ENCODE data around the gene LLGL2.

LLGL2 gene

GRCh38 chr17:75525806-75526554, 483 bp downstream of the LLGL2 start:
- DNase-seq: no peak

DNA sequence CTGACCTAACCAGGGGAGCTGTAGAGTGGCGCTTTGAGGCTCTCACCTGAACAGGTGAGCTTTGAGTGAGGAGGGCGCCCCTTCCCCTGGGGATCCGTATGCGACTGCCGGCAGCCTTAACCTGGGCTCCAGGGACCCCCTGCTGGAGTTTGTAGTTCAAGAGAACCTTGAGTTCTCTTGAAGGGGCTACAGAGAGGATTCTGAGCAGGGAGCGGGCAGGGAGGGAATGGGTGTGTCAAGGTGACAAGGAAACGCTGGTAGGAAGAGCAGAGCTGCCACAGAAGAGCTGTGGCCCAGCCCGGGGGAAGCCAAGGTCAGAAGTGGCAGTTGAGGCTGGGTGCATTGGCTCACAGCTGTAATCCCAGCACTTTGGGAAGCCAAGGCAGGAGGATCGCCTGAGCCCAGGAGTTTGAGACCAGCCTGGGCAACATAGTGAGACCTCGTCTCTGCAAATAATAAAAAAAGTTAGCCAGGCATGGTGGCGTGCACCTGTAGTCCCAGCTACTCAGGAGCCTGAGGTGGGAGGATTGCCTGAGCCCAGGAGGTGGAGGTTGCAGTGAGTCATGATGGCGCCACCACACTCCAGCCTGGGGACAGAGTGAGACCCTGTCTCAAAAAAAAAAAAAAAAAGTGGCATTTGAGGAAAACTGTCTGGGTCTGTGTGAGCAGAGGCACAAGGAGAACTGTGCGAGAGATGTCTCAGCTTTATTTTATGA, 1.2 kb downstream of the LLGL2 start:
- DNase-seq: no peak

DNA sequence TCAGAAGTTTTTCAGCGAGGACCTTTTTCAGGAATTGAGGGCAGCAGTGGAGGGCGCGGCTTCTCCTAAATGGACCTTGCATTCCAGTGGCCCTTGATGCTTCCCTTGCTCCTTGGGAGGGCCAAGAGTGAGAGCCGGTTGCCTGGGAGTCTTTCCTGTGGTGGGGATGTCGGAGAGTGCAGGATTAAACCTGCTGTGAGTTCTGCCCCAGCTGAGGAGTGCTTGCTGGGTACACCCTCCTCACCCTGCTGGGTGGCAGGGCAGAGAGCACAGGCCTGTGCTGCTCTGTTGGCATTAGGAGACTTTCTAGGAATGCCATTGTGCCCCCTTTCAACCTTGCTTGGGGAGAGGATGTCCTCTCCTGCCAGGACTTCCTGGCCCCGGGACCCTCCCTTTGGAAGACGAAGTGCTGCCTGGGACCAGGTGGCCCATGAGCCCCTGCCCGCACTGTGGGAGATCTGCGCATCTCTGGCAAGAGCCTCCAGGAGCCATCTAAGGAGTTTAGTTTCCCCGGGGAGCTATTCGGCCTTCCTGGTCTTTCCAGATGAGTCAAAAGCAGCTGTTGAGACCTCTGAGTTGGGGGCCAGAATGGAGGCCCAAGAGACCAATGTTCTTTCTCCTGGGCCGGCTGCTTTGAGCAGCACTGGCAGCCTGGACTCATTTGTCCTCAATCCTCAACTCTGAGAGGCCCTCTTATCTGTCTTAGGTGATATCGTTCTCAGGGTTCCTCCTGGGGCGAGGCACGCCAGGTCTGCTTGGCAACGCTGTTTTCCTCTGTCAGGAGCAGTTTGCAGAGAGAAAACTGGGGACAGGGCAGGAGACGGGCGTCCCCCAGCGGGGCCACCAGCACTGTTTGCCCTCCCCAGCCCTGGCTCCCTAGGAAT, 5.6 kb downstream of the LLGL2 start:
- DNase-seq: no peak

GRCh38 chr17:75531721-75532072, 6.2 kb downstream of the LLGL2 start:
- DNase-seq: no peak

GRCh38 chr17:75535119-75535537, 9.6 kb downstream of the LLGL2 start:
- no peak for DNase-seq

GRCh38 chr17:75535871-75536270, 10.4 kb downstream of the LLGL2 start:
- DNase-seq: no peak

- DNase-seq: no peak
These were observed 10.9 kb downstream of the LLGL2 start for GRCh38 chr17:75536366-75536765.

- no peak for DNase-seq
These were observed 14.7 kb downstream of the LLGL2 start for GRCh38 chr17:75539967-75540729.

DNA sequence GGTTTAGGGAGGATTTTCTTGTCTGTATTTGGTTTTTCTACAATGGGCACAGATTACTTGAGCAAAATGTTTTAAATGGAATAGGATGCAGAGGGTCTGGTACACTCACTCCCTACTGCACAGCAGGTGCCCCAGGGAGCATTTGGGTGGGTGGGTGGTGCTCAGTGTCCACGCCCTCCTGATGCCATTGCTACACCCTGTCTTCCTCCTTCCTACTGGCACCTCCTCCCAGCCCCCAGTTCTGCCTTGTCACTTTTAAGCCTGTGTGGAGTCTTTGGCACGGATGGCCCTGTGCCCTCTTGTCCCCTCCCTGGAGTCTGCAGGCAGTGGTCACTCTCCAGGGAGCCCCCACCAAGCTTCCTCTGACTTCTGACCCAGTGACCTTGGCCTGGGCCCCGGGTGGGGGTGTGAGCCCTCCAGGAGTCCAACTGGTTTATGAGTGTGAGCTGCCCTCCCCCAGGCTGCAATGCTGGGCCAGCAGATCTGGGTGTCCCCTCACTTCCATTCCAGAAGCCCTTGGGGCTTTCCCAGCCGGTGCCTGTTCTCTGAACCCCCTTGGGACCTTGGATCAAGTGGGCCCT, 15.5 kb downstream of the LLGL2 start:
- no peak for DNase-seq

DNA sequence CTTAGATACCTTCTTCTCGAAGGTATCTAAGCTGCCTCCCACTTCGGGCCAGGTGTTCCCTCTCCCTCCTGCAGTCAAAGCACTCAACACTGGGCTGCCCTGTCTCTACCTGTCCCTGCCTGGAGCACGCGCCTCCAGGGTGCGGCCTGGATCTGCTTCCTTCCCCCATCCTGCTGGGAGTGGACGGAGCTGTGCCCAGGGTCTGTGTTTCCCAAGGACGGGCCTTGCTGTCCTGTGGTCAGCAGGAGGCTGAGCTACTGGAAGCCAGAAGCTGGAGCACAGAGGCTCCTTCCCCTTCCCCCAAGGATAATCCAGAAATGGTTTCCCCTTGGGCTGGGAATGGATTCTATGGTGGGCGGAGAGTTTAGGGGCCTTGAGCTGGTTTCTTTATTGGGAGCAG, 16.7 kb downstream of the LLGL2 start:
- DNase-seq: no peak

DNA sequence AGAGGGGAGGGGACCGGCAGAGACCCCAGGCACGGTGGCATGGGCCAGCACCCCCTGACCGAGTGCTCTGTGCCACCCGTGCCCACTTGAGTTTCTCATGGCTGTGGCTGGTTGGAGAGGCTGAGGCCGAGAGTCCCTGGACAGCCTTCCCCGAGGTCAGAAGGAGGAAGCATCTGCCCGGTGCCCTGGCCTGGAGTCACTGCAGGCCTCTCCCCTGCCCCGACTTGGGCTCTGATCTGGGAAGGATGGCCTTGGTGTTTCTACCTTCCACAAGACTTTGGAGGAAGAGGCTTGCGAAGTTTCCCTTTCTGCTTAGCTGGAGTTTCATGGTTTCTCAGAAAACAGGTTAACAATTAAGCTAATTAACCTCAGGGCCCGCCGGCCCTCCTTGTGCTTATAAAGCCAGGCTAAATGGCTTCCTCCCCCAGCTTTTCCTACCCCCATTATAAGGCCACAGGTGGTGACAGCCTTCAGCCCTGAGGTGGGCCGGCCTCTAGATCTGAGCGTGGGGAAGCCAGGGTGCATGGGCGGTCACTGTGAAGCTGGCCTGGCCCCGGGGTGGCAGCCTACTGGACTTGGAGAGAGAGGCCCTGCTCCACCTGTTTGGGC, 17.3 kb downstream of the LLGL2 start:
- no peak for DNase-seq

DNA sequence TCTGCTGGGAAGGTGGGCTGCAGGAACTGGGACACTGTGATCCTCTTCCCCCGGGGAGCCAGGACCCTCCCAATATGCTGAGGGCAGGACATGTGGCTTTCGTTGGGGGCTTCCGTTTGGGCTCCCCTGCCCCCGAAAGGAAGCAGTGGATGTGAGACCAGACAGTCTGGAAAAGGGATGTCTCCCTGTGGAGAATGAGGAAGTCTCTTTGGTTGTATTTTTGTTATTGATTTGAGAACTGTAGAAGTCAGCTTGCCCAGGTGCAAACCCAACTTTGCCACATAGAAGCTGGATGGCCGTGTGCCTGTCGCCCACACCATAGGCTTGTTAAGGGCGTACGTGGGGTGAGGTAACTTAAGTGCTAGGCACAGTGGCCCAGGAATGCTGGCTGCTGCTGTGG, 18.8 kb downstream of the LLGL2 start:
- no peak for DNase-seq

- no peak for DNase-seq
These were observed 20.7 kb downstream of the LLGL2 start for GRCh38 chr17:75546181-75546580.

DNA sequence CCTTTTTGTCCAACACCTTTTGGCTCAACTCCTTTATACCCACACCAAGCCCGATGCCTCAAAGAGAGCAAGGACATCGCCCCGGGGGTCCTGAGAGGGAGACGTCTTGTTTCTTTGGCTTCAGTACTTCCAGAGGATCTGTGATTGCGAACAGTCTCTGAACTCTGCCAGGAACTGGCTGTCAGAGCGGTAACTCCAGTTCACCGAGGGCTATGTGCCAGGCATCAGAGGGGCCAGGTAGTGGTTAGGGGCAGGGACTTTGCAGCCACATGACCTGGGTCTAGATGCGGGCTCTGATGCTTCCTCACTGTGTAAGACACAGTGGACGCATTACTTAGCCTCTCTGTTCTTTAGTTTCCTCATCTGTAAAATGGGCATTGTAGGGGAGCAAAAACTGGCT, 21.6 kb downstream of the LLGL2 start:
- no peak for DNase-seq

DNA sequence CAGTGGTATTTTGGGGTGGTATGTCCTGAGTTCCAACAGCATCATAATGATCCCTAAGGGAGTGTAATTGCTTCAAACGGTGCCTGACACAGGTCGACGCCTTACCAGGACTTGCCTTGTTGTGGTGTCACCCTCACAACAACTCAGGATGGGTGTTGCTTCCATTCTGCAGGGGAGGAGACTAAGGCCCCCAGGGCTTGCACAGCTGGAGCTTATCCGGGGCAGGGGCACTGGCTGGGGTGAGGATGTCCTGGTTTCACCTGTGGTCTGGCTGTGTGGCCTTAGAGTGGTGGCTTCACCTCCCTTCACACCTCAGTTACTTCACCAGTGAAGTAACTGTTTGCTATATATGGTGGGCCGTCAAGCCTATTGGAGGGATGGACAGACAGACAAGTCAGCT, 23.3 kb downstream of the LLGL2 start:
- no peak for DNase-seq

DNA sequence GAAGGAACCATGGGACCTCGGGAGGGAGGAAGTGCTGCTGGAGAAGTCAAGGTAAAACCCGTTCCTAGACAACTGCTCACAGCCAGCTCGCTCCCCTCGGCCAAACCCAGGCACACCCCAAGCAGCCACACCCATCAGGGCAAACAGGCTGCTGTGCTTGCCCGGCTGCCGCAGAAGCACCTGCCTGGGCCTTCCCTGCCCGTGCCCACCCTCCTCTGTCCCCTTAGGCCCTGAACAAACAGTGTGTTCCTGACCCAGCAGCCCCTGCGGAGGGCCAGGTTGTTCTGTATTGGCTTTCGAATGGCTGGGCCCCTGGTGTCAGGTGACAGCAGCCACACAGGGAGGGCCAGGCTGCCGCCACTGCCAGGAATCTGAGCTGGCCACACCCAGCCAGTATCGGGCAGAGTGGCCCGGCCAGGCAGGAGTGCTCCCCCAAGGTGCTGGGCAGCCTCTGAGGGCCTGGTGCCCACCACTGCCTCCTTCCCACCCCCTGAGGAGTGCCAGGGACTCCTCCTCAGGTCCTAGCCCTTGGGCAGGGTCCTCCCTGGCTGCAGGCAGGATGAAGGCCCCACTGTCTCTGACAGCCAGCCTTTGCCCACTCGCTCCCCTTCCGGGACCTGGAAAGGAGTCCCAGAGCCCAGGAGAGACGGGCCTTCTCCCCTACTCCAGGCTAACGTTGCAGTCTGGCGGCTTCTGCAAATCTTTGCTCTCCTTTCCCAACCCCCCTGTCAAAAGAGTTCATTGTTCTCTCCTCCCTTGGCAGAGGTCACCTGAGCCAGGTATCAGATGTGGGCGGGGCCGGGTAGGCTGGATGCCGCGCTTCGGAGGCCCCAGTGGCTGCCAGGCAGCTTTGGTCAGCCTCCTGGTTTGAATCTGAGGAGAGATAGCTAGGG, 24.0 kb downstream of the LLGL2 start:
- no peak for DNase-seq

DNA sequence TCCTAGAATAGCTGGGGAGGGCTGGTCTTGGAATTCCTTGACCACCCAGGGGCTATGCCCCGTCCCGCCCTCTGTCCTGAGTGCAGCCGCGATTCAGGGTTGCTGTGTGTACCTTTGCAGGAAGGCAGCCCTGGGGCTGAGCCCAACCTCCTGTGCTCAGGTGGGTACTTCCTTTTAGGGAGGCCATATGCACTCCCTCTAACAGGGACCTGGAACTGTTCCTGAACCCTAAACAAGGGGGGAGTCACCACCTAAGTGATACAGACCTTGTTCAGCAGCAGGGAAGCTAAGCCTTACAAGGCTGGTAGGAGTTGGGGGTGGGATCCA, 24.6 kb downstream of the LLGL2 start:
- DNase-seq: no peak

GRCh38 chr17:75551266-75551665, 25.8 kb downstream of the LLGL2 start:
- no peak for DNase-seq

GRCh38 chr17:75552425-75553294, 27.2 kb downstream of the LLGL2 start:
- peak; percentile 3 for DNase-seq

Measured in HCEC 1CT (cell line).